Endodermal cell (in vitro differentiated cells): Measurements from ENCODE around the gene CLIC6. TPM values are rescaled to one million over a fixed set of nuclear protein-coding genes. Genes with fewer than 3 reads are reported as not detected.

Source experiments
- DNase-seq: peaks from one replicate; pipeline ENCODE4 v3.0.0-alpha.2; 2017
- H3K27ac ChIP-seq: 2 replicates; pipeline ENCODE4 v1.5.1; 2013; ENCODE audit warnings: mild to moderate bottlenecking, low read depth, low read length, moderate library complexity
- H3K27me3 ChIP-seq: 2 replicates; pipeline ENCODE4 v1.6.1; 2013; ENCODE audit warnings: mild to moderate bottlenecking, low read length, moderate library complexity; ENCODE audit not compliant: insufficient read depth, control insufficient read depth, poor library complexity, severe bottlenecking
- H3K36me3 ChIP-seq: 2 replicates; pipeline ENCODE4 v1.7.0; 2013; ENCODE audit warnings: mild to moderate bottlenecking, low read length, moderate library complexity; ENCODE audit not compliant: control insufficient read depth, insufficient read depth
- H3K4me1 ChIP-seq: one replicate; pipeline ENCODE4 v1.7.0; 2013; ENCODE audit warnings: low read length; ENCODE audit not compliant: control insufficient read depth, insufficient read depth
- H3K4me3 ChIP-seq: 2 replicates; pipeline ENCODE4 v1.5.1; 2013; ENCODE audit warnings: mild to moderate bottlenecking, low read length, moderate library complexity
- H3K9ac ChIP-seq: 2 replicates; pipeline ENCODE4 v1.6.1; 2013; ENCODE audit warnings: mild to moderate bottlenecking, low read length, moderate library complexity; ENCODE audit not compliant: poor library complexity, severe bottlenecking; ENCODE audit errors: extremely low read depth
- H3K9me3 ChIP-seq: 2 replicates; pipeline ENCODE4 v1.6.1; 2013; ENCODE audit warnings: mild to moderate bottlenecking, low read length, moderate library complexity; ENCODE audit not compliant: control insufficient read depth
- H3K27ac Mint-ChIP-seq: 2 replicates; pipeline ENCODE4 v1.8.0; 2020; ENCODE audit warnings: mixed read lengths
- H3K27me3 Mint-ChIP-seq: 2 replicates; pipeline ENCODE4 v1.8.0; 2021; ENCODE audit warnings: mild to moderate bottlenecking, mixed read lengths; ENCODE audit not compliant: insufficient read depth
- H3K36me3 Mint-ChIP-seq: 2 replicates; pipeline ENCODE4 v1.8.0; 2020; ENCODE audit warnings: low read depth, mixed read lengths
- H3K4me1 Mint-ChIP-seq: 2 replicates; pipeline ENCODE4 v1.8.0; 2020; ENCODE audit warnings: mixed read lengths
- H3K4me3 Mint-ChIP-seq: 2 replicates; pipeline ENCODE4 v1.8.0; 2020; ENCODE audit warnings: mild to moderate bottlenecking, moderate library complexity, mixed read lengths
- H3K9me3 Mint-ChIP-seq: 2 replicates; pipeline ENCODE4 v1.8.0; 2020; ENCODE audit warnings: mild to moderate bottlenecking, mixed read lengths
- CTCF ChIP-seq: fragments of 200-600 bp; sonication (generic); conservative IDR thresholded peaks from 2 replicates; pipeline ENCODE4 v1.5.0; 2021; ENCODE audit warnings: antibody characterized with exemption, mild to moderate bottlenecking
- WGBS, 2 experiments: methylation state at CpG; one replicate each; pipeline versions ENCODE4 v1.1.5 to v1.1.7; 2013; ENCODE audit warnings: missing lambda C conversion rate in 2 of 2, mixed read lengths in 1 of 2; ENCODE audit not compliant: insufficient coverage in 1 of 2, insufficient read length in 1 of 2; 5-methylcytosine and 5-hydroxymethylcytosine counted together
- total RNA-seq, 2 donors: library from RNA; stranded (reverse); fragmentation: NEBNext Ultra II Directional in 1 of 2; extraction: Animal tissue kit (Norgen Biotek cat#: 25700) in 1 of 2; gene quantifications; 2 replicates in 1 of 2; 3 replicates in 1 of 2; pipeline ENCODE4 v1.2.1, GENCODE V29; 2021

Gene CLIC6
- total RNA-seq, 2 donors from 2014 or later: 1.7 to 2.4 TPM

- no peak for DNase-seq
- Mint-ChIP-seq H3K27me3 (no peaks in the 10 kb centered on the region), H3K4me3 (no peak overlapping the region), H3K4me1 (peaks cover 14% of the 10 kb centered on the region), H3K27ac (no peak overlapping the region), H3K9me3 (peaks cover 11% of the 10 kb centered on the region), H3K36me3 (peaks cover 2% of the 10 kb centered on the region)
- Histone ChIP-seq H3K36me3 (no peaks in the 10 kb centered on the region), H3K27ac (no peak overlapping the region), H3K4me1 (peaks cover 2% of the 10 kb centered on the region), H3K4me3 (no peak overlapping the region), H3K9me3 (no peaks in the 10 kb centered on the region), H3K27me3 (no peaks in the 10 kb centered on the region), H3K9ac (no peak overlapping the region)
- no peak for TF ChIP-seq CTCF
- WGBS, 2 experiments: 63 to 88% methylated on average over 5 to 7 of the region's 7 CpGs
Measured at GRCh38 chr21:34698270-34699015, 29.6 kb downstream of the CLIC6 start.

- no peaks in the 10 kb centered on the region for H3K36me3 ChIP-seq
- no peak for DNase-seq
- H3K4me3 ChIP-seq: no peak overlapping the region
- Mint-ChIP-seq H3K9me3 (no peaks in the 10 kb centered on the region), H3K4me3 (no peak overlapping the region), H3K27ac (no peak overlapping the region), H3K4me1 (peaks cover 14% of the 10 kb centered on the region), H3K36me3 (no peaks in the 10 kb centered on the region), H3K27me3 (no peaks in the 10 kb centered on the region)
- peaks cover 2% of the 10 kb centered on the region for H3K4me1 ChIP-seq
- 93 to 98% methylated on average over 6 to 10 of the region's 10 CpGs for WGBS, 2 experiments
- H3K27ac ChIP-seq: no peak overlapping the region
- no peaks in the 10 kb centered on the region for H3K27me3 ChIP-seq
- TF ChIP-seq CTCF: no peak
- no peak overlapping the region for H3K9ac ChIP-seq
- no peaks in the 10 kb centered on the region for H3K9me3 ChIP-seq
Measured at GRCh38 chr21:34700605-34701004, 31.8 kb downstream of the CLIC6 start.

GRCh38 chr21:34701726-34702125, 32.9 kb downstream of the CLIC6 start:
- Mint-ChIP-seq H3K4me3 (no peak overlapping the region), H3K27ac (no peak overlapping the region)

More at GRCh38 chr21:34701726-34702125, 32.9 kb downstream of the CLIC6 start:
- Mint-ChIP-seq H3K9me3 (no peaks in the 10 kb centered on the region), H3K4me1 (peaks cover 13% of the 10 kb centered on the region), H3K27me3 (no peaks in the 10 kb centered on the region), H3K36me3 (no peaks in the 10 kb centered on the region)
- TF ChIP-seq CTCF: no peak
- H3K27ac ChIP-seq: no peak overlapping the region
- no peak overlapping the region for H3K9ac ChIP-seq
- peaks cover 2% of the 10 kb centered on the region for H3K4me1 ChIP-seq
- no peaks in the 10 kb centered on the region for H3K36me3 ChIP-seq
- H3K27me3 ChIP-seq: no peaks in the 10 kb centered on the region
- H3K4me3 ChIP-seq: no peak overlapping the region
- 89 to 95% methylated on average over 4 to 8 of the region's 8 CpGs for WGBS, 2 experiments
- no peak for DNase-seq
- H3K9me3 ChIP-seq: no peaks in the 10 kb centered on the region
